IMR-90 (cell line): Measurements from ENCODE around the gene CD320. TPM values are rescaled to one million over a fixed set of nuclear protein-coding genes. Genes with fewer than 3 reads are reported as not detected.

ENCODE experiments used
- ATAC-seq: fragments of 200-7000 bp; cut with Tn5 transposase; 2 replicates; pipeline ENCODE4 v1.9.1; 2020; ENCODE audit warnings: low read depth, mild to moderate bottlenecking, moderate library complexity
- BruUV-seq: library from RNA; stranded (reverse); fragments of 400-500 nt; replicated peaks from 2 replicates; lab custom pipeline; 2021; lab: Mats Ljungman, UMichigan
- CTCF ChIA-PET: fragments of 300-600 bp; formaldehyde crosslinking; extraction: SDS; loops from one replicate; lab custom pipeline; 2021; ENCODE audit warnings: antibody characterized with exemption; lab: Yijun Ruan, JAX
- POLR2A ChIA-PET: fragments of 300-600 bp; sonication (Branson Sonifier 250); formaldehyde crosslinking; loops from one replicate; lab custom pipeline; 2022; ENCODE audit warnings: antibody characterized with exemption; ENCODE audit not compliant: unreplicated experiment; lab: Charles Lee
- DNase-seq: peaks from one replicate; pipeline ENCODE4 v3.0.0; 2013
- H2AFZ ChIP-seq: replicated peaks from 2 replicates; pipeline ENCODE3; 2013; ENCODE audit warnings: low read length, mild to moderate bottlenecking; ENCODE audit not compliant: poor library complexity
- H2AK5ac ChIP-seq: 2 replicates; pipeline ENCODE4 v1.6.1; 2013; ENCODE audit warnings: low read depth, low read length, inconsistent platforms
- H2AK9ac ChIP-seq: replicated peaks from 2 replicates; pipeline ENCODE3; 2013; ENCODE audit warnings: mild to moderate bottlenecking, low read depth, low read length, moderate library complexity; ENCODE audit not compliant: poor library complexity
- H2BK120ac ChIP-seq: 2 replicates; pipeline ENCODE4 v1.6.1; 2013; ENCODE audit warnings: low read depth, low read length, inconsistent platforms
- H2BK15ac ChIP-seq: 3 replicates; pipeline ENCODE4 v1.6.1; 2013; ENCODE audit warnings: low read depth, low read length, inconsistent platforms
- H2BK20ac ChIP-seq: 2 replicates; pipeline ENCODE4 v1.6.1; 2013; ENCODE audit warnings: low read depth, mild to moderate bottlenecking, inconsistent platforms, low read length, moderate library complexity
- H2BK5ac ChIP-seq: 2 replicates; pipeline ENCODE4 v1.6.1; 2013; ENCODE audit warnings: mild to moderate bottlenecking, low read depth, low read length, inconsistent platforms; ENCODE audit not compliant: poor library complexity, severe bottlenecking
- H3K14ac ChIP-seq: replicated peaks from 2 replicates; pipeline ENCODE4 v1.6.1; 2013; ENCODE audit warnings: low read depth, low read length, inconsistent platforms
- H3K18ac ChIP-seq: 2 replicates; pipeline ENCODE4 v1.6.1; 2013; ENCODE audit warnings: low read depth, low read length, control low read depth
- H3K23ac ChIP-seq: 2 replicates; pipeline ENCODE4 v1.6.1; 2013; ENCODE audit warnings: low read depth, low read length, inconsistent platforms
- H3K27ac ChIP-seq: 2 replicates; pipeline ENCODE4 v1.5.1; 2013; ENCODE audit warnings: mild to moderate bottlenecking, control low read depth, low read length; ENCODE audit not compliant: insufficient read depth
- H3K27me3 ChIP-seq: 2 replicates; pipeline ENCODE4 v1.6.1; 2013; ENCODE audit warnings: low read length; ENCODE audit not compliant: control insufficient read depth, insufficient read depth
- H3K36me3 ChIP-seq: 2 replicates; pipeline ENCODE4 v1.6.1; 2013; ENCODE audit warnings: low read length, mixed read lengths; ENCODE audit not compliant: control insufficient read depth, insufficient read depth
- H3K4ac ChIP-seq: 2 replicates; pipeline ENCODE4 v1.6.1; 2013; ENCODE audit warnings: low read depth, low read length, inconsistent platforms
- H3K4me1 ChIP-seq: 2 replicates; pipeline ENCODE4 v1.6.1; 2013; ENCODE audit warnings: low read length, mixed read lengths; ENCODE audit not compliant: control insufficient read depth, insufficient read depth
- H3K4me2 ChIP-seq: 2 replicates; pipeline ENCODE4 v1.6.1; 2013; ENCODE audit warnings: low read depth, mild to moderate bottlenecking, control low read depth, low read length, moderate library complexity
- H3K4me3 ChIP-seq: 2 replicates; pipeline ENCODE4 v1.5.1; 2013; ENCODE audit warnings: low read depth, mild to moderate bottlenecking, control low read depth, low read length, moderate library complexity; ENCODE audit not compliant: insufficient read depth
- H3K56ac ChIP-seq: 2 replicates; pipeline ENCODE4 v1.6.1; 2013; ENCODE audit warnings: low read length, inconsistent platforms; ENCODE audit not compliant: insufficient read depth; ENCODE audit errors: extremely low read depth
- H3K79me1 ChIP-seq, 2 experiments: 2 replicates each; pipeline ENCODE4 v1.6.1; 2013; ENCODE audit warnings: low read length in 2 of 2, inconsistent platforms in 1 of 2, low read depth in 1 of 2
- H3K9ac ChIP-seq: 2 replicates; pipeline ENCODE4 v1.6.1; 2013; ENCODE audit warnings: low read depth, low read length, control low read depth
- H3K9me1 ChIP-seq: 2 replicates; pipeline ENCODE4 v1.6.1; 2013; ENCODE audit warnings: low read length, inconsistent platforms; ENCODE audit not compliant: insufficient read depth
- H3K9me3 ChIP-seq: 2 replicates; pipeline ENCODE4 v1.6.1; 2013; ENCODE audit warnings: low read length; ENCODE audit not compliant: control insufficient read depth, insufficient read depth
- H4K20me1 ChIP-seq: 2 replicates; pipeline ENCODE4 v1.6.1; 2013; ENCODE audit warnings: low read length, inconsistent platforms; ENCODE audit not compliant: insufficient read depth
- H4K5ac ChIP-seq: 2 replicates; pipeline ENCODE4 v1.6.1; 2013; ENCODE audit warnings: mild to moderate bottlenecking, low read depth, low read length, control low read depth
- H4K8ac ChIP-seq, 2 experiments: 2 replicates each; pipeline ENCODE4 v1.6.1; 2013; ENCODE audit warnings: low read depth in 2 of 2, low read length in 2 of 2, control low read depth in 1 of 2, inconsistent platforms in 1 of 2
- H4K91ac ChIP-seq: 2 replicates; pipeline ENCODE4 v1.6.1; 2013; ENCODE audit warnings: low read depth, low read length, inconsistent platforms; ENCODE audit not compliant: insufficient read depth
- CEBPB ChIP-seq: IDR thresholded peaks from 2 replicates; pipeline ENCODE4 v1.6.1; 2012; ENCODE audit warnings: low read depth, low read length, improper control_type of control experiment
- CHD1 ChIP-seq: IDR thresholded peaks from 2 replicates; pipeline ENCODE4 v1.6.1; 2012; ENCODE audit warnings: low read depth, low read length, improper control_type of control experiment
- CTCF ChIP-seq: conservative IDR thresholded peaks from 2 replicates; pipeline ENCODE4 v1.5.1; 2012; ENCODE audit warnings: mild to moderate bottlenecking, low read depth, low read length, improper control_type of control experiment
- ELK1 ChIP-seq: fragments of 150-350 bp; IDR thresholded peaks from 2 replicates; pipeline ENCODE4 v1.6.1; 2016; ENCODE audit warnings: low read depth, mild to moderate bottlenecking, low read length, moderate library complexity, borderline replicate concordance
- FOS ChIP-seq: fragments of 150-350 bp; IDR thresholded peaks from 2 replicates; pipeline ENCODE4 v1.6.1; 2016; ENCODE audit warnings: low read depth, low read length
- MAFK ChIP-seq: IDR thresholded peaks from 2 replicates; pipeline ENCODE4 v1.6.1; 2012; ENCODE audit warnings: low read depth, low read length, improper control_type of control experiment
- MXI1 ChIP-seq: IDR thresholded peaks from 2 replicates; pipeline ENCODE4 v1.6.1; 2012; ENCODE audit warnings: low read depth, mild to moderate bottlenecking, low read length, moderate library complexity, borderline replicate concordance
- RAD21 ChIP-seq: IDR thresholded peaks from 2 replicates; pipeline ENCODE4 v1.6.1; 2012; ENCODE audit warnings: low read length, improper control_type of control experiment
- RCOR1 ChIP-seq: IDR thresholded peaks from 2 replicates; pipeline ENCODE4 v1.6.1; 2012; ENCODE audit warnings: mild to moderate bottlenecking, low read length, improper control_type of control experiment; ENCODE audit not compliant: insufficient replicate concordance
- RFX5 ChIP-seq: IDR thresholded peaks from 2 replicates; pipeline ENCODE4 v1.8.0; 2012; ENCODE audit warnings: low read depth, mild to moderate bottlenecking, low read length, moderate library complexity
- SMC3 ChIP-seq: fragments of 150-350 bp; IDR thresholded peaks from 2 replicates; pipeline ENCODE4 v1.6.1; 2016; ENCODE audit warnings: low read depth, mild to moderate bottlenecking, antibody characterized with exemption, low read length, moderate library complexity
- USF2 ChIP-seq: fragments of 150-350 bp; IDR thresholded peaks from 2 replicates; pipeline ENCODE4 v1.6.1; 2017; ENCODE audit warnings: mild to moderate bottlenecking, antibody characterized with exemption, low read length, low read depth
- WGBS, 2 experiments: methylation state at CpG; one replicate each; pipeline versions ENCODE4 v1.1.5 to v1.1.7; 2013; ENCODE audit warnings: missing lambda C conversion rate in 2 of 2; ENCODE audit not compliant: insufficient read length in 1 of 2; ENCODE audit errors: extremely low coverage in 2 of 2; 5-methylcytosine and 5-hydroxymethylcytosine counted together
- dilution Hi-C: fragments of 300-500 bp; cut with HindIII; formaldehyde crosslinking; loops from one replicate; pipeline ENCODE4 v1.14.3; 2018; ENCODE audit warnings: low sequenced_read_pairs; ENCODE audit not compliant: unreplicated experiment
- in situ Hi-C: fragments of 300-500 bp; cut with MboI; formaldehyde crosslinking; loops from 3 replicates; pipeline ENCODE4 v1.14.3; 2019; ENCODE audit warnings: low sequenced_read_pairs, inconsistent platforms, mixed read lengths
- intact Hi-C: fragments of 100-400 bp; cut with micrococcal nuclease; formaldehyde crosslinking; loops from 2 replicates; pipeline ENCODE4 v1.10.0; 2022
- polyA plus RNA-seq, 3 experiments: library from polyadenylated mRNA; depleted of rRNA; stranded (reverse); fragments of >200 nt; gene quantifications; 2 replicates each; pipeline ENCODE4 v1.2.3, GENCODE V29; 2012; ENCODE audit warnings: low replicate concordance in 1 of 3
- total RNA-seq: library from RNA; depleted of rRNA; stranded (reverse); fragments of >200 nt; gene quantifications from 2 replicates; pipeline ENCODE4 v1.2.3, GENCODE V29; 2012

CD320 gene
- total and polyA plus RNA-seq, 2 of the 4 experiments (the other 2 are of a cell fraction), result 13.3 to 78.5 TPM

GRCh38 chr19:8302734-8303133 is 5.4 kb downstream of the CD320 start:
- Histone ChIP-seq H3K4me2 (no peak overlapping the region), H3K9me3 (no peaks in the 10 kb centered on the region), H3K4me1 (peaks cover 5% of the 10 kb centered on the region), H3K14ac (no peak overlapping the region), H4K20me1 (no peaks in the 10 kb centered on the region), H2AFZ (no peak overlapping the region), H2BK20ac (no peak overlapping the region), H4K5ac (no peak overlapping the region), H4K8ac (no peak overlapping the region), H2BK5ac (no peak overlapping the region), H3K36me3 (0 out of 2 replicates have a peak, but pooled peaks cover 2% of the 10 kb centered on the region), H2AK5ac (no peak overlapping the region), H3K56ac (no peak overlapping the region), H4K91ac (no peak overlapping the region), H3K9ac (no peak overlapping the region), H3K27ac (no peak overlapping the region), H2BK15ac (no peak overlapping the region), H3K4ac (no peak overlapping the region), H2AK9ac (no peak overlapping the region), H3K27me3 (no peaks in the 10 kb centered on the region), H2BK120ac (no peak overlapping the region), H3K79me1 (peaks cover 6 to 19% of the 10 kb centered on the region in 2 experiments; a peak in 3 of 4 replicates), H3K9me1 (peaks cover 3% of the 10 kb centered on the region; the same call in 1 of the 2 replicates), H3K18ac (no peak overlapping the region), H3K4me3 (no peak overlapping the region), H3K23ac (no peak overlapping the region)
- BruUV-seq, result no TSS peak
- POLR2A ChIA-PET, result no interaction called here
- CTCF ChIA-PET, result no interaction called here
- ATAC-seq (peak; percentile 10; the same call in 1 of the 2 replicates), DNase-seq (no peak)
- dilution Hi-C loops, result no loop called here
- WGBS, 2 experiments, result 69% methylated on average over 3 of the region's 7 CpGs; no CpG with 5 or more reads in 1 of the 2 experiments
- in situ Hi-C loops, result no loop called here
- no peak for TF ChIP-seq MAFK
- TF ChIP-seq RFX5, result no peak
- TF ChIP-seq CEBPB, result no peak
- no peak for TF ChIP-seq MXI1
- no peak for TF ChIP-seq USF2
- TF ChIP-seq CTCF, result no peak
- TF ChIP-seq FOS, result no peak
- no peak for TF ChIP-seq SMC3
- TF ChIP-seq CHD1, result no peak
- no peak for TF ChIP-seq ELK1
- no peak for TF ChIP-seq RAD21
- TF ChIP-seq RCOR1, result no peak
- intact Hi-C loops, result no loop called here
